Upper lobe of right lung (tissue), 1 donor: ENCODE results near the gene SOX18. TPM values are rescaled to one million over a fixed set of nuclear protein-coding genes. Genes with fewer than 3 reads are reported as not detected.

ENCODE experiments used
- ATAC-seq: fragments of 200-7000 bp; cut with Tn5 transposase; one replicate; pipeline ENCODE4 v1.9.1; 2020; ENCODE audit warnings: mild to moderate bottlenecking, moderate library complexity
- DNase-seq: peaks from one replicate; pipeline ENCODE4 v3.0.0-alpha.2; 2020
- H3K27ac ChIP-seq: fragments of 200-600 bp; one replicate; pipeline ENCODE4 v1.8.0; 2022
- H3K27me3 ChIP-seq: fragments of 200-600 bp; one replicate; pipeline ENCODE4 v1.8.0; 2022; ENCODE audit warnings: mild to moderate bottlenecking
- H3K36me3 ChIP-seq: fragments of 200-600 bp; one replicate; pipeline ENCODE4 v1.8.0; 2022
- H3K4me1 ChIP-seq: fragments of 200-600 bp; one replicate; pipeline ENCODE4 v1.8.0; 2022
- H3K4me3 ChIP-seq: fragments of 200-600 bp; one replicate; pipeline ENCODE4 v1.8.0; 2022; ENCODE audit warnings: mild to moderate bottlenecking
- H3K9me3 ChIP-seq: fragments of 200-600 bp; one replicate; pipeline ENCODE4 v1.8.0; 2022
- CTCF ChIP-seq: fragments of 200-600 bp; IDR thresholded peaks from one replicate; pipeline ENCODE4 v1.8.0; 2022; ENCODE audit warnings: antibody characterized with exemption
- intact Hi-C: fragments of 100-400 bp; cut with DNase I; formaldehyde crosslinking; loops from one replicate; pipeline ENCODE4 v1.11.0; 2022
- total RNA-seq: library from RNA; stranded (reverse); fragmentation: NEBNext Ultra II Directional; extraction: Animal tissue kit (Norgen Biotek cat#: 25700); gene quantifications from one replicate; pipeline ENCODE4 v1.2.1, GENCODE V29; 2021
- donor health status: DM: no; HTN: yes; CAD: no; lungs with severe emphysema.

The SOX18 gene
- total RNA-seq, 1 donor from 2014 or later, result 135 TPM

DNA sequence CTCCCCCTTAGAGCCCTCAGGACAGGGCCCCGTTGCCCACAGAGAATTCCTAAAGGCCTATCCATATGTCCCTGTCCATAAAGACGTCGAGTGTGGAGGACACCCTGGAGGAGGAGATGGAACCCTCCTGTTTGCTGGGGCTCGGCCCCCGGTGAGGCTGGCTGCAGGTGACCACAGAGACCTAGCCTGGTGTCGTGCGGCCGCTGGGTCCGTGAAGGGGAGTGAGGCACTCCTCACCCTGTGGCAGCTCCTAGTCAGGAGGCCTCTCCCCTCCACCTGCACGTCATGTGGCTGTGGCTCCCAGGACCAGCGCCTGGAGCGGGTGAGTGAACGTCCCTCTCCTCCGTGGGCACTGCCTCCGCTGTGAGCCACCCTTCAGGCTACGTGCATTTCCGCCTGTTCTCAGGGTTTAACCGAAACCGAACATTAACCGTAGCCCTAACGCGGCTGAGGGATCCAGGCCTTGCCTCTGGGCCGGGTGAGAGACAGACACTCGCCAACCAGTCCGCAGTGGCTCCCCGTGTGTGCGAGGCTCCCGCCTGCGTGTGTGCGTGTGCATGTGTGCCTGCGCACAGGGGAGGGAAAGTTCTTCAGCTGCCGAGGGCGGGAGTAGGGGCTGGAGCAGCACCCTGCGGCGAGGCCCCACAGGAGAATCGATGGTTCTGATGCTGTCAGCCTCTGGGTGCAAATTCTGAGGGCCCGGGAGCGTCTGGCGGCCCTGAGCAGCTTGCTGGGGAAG lies 7.6 kb upstream of the SOX18 start:
- peak overlapping the region; percentile 32 for H3K4me3 ChIP-seq
- no peaks in the 10 kb centered on the region for H3K9me3 ChIP-seq
- peak overlapping the region; percentile 52 for H3K27ac ChIP-seq
- peaks cover 14% of the 10 kb centered on the region for H3K4me1 ChIP-seq
- H3K36me3 ChIP-seq, result no peaks in the 10 kb centered on the region
- H3K27me3 ChIP-seq, result peaks cover 10% of the 10 kb centered on the region
- no peak for TF ChIP-seq CTCF
- intact Hi-C loops, result no loop called here
- DNase-seq (no peak), ATAC-seq (no peak)

- H3K27ac ChIP-seq, result peak overlapping the region; percentile 52
- H3K4me1 ChIP-seq, result peaks cover 14% of the 10 kb centered on the region
- H3K27me3 ChIP-seq, result peaks cover 15% of the 10 kb centered on the region
- ATAC-seq (no peak), DNase-seq (no peak)
- no peaks in the 10 kb centered on the region for H3K36me3 ChIP-seq
- intact Hi-C loops, result no loop called here
- H3K4me3 ChIP-seq, result peak overlapping the region; percentile 32
- H3K9me3 ChIP-seq, result no peaks in the 10 kb centered on the region
- TF ChIP-seq CTCF, result no peak
Observed at GRCh38 chr20:64056639-64056888, 7.1 kb upstream of the SOX18 start.

- ATAC-seq, result peak; percentile 5
Observed at GRCh38 chr20:64055893-64056638, 6.6 kb upstream of the SOX18 start.

GRCh38 chr20:64055396-64055892 lies 6.0 kb upstream of the SOX18 start:
- no peak for ATAC-seq
- intact Hi-C loops, result no loop called here
- Histone ChIP-seq H3K4me3 (no peak overlapping the region), H3K36me3 (no peaks in the 10 kb centered on the region), H3K27ac (peak overlapping the region; percentile 75), H3K4me1 (peaks cover 14% of the 10 kb centered on the region), H3K9me3 (no peaks in the 10 kb centered on the region), H3K27me3 (peaks cover 25% of the 10 kb centered on the region)
- no peak for DNase-seq
- TF ChIP-seq CTCF, result no peak

More at GRCh38 chr20:64055893-64056638, 6.6 kb upstream of the SOX18 start:
- Histone ChIP-seq H3K27ac (peak overlapping the region; percentile 75), H3K36me3 (no peaks in the 10 kb centered on the region), H3K27me3 (peaks cover 19% of the 10 kb centered on the region), H3K4me1 (peaks cover 14% of the 10 kb centered on the region), H3K9me3 (no peaks in the 10 kb centered on the region), H3K4me3 (peak overlapping the region; percentile 32)
- intact Hi-C loops, result no loop called here
- TF ChIP-seq CTCF, result no peak
- no peak for DNase-seq

GRCh38 chr20:64053841-64054661 lies 4.6 kb upstream of the SOX18 start:
- Histone ChIP-seq H3K36me3 (no peaks in the 10 kb centered on the region), H3K27me3 (peaks cover 35% of the 10 kb centered on the region), H3K9me3 (no peaks in the 10 kb centered on the region), H3K4me3 (peak overlapping the region; percentile 14), H3K27ac (peak overlapping the region; percentile 76), H3K4me1 (peaks cover 20% of the 10 kb centered on the region)
- ATAC-seq, result peak; percentile 37
- intact Hi-C loops, result no loop called here
- TF ChIP-seq CTCF, result no peak
- DNase-seq, result no peak
